ENCODE results near the gene FAM217B.

Gene FAM217B

GRCh38 chr20:59988141-59988540 lies 48.0 kb downstream of the FAM217B start:
- Histone ChIP-seq H3K36me3 (ENCODE audit: control insufficient read depth in 1 of 2, insufficient read depth in 2 of 2, low read length in 2 of 2) (no peaks in the 10 kb centered on the region), H3K4me1 (ENCODE audit: control insufficient read depth in 1 of 2, insufficient read depth in 2 of 2, low read length in 2 of 2) (no peaks in the 10 kb centered on the region), H3K27ac (ENCODE audit: low read depth, low read length) (no peak overlapping the region), H3K9ac (ENCODE audit: low read depth in 1 of 2, low read length in 2 of 2) (no peak overlapping the region), H3K27me3 (ENCODE audit: control insufficient read depth in 1 of 2, insufficient read depth in 2 of 2, low read length in 2 of 2) (no peaks in the 10 kb centered on the region), H3K4me3 (ENCODE audit: low read depth in 1 of 2, low read length in 2 of 2) (no peak overlapping the region), H3K9me3 (ENCODE audit: control insufficient read depth in 1 of 2, low read length in 2 of 2) (no peaks in the 10 kb centered on the region)

GRCh38 chr20:59992526-59993084 lies 52.4 kb downstream of the FAM217B start:
- Histone ChIP-seq H3K9ac (ENCODE audit: low read depth in 1 of 2, low read length in 2 of 2) (no peak overlapping the region), H3K27ac (ENCODE audit: low read depth, low read length) (no peak overlapping the region), H3K4me3 (ENCODE audit: low read depth in 1 of 2, low read length in 2 of 2) (no peak overlapping the region), H3K4me1 (ENCODE audit: control insufficient read depth in 1 of 2, insufficient read depth in 2 of 2, low read length in 2 of 2) (no peaks in the 10 kb centered on the region), H3K9me3 (ENCODE audit: control insufficient read depth in 1 of 2, low read length in 2 of 2) (no peaks in the 10 kb centered on the region), H3K27me3 (ENCODE audit: control insufficient read depth in 1 of 2, insufficient read depth in 2 of 2, low read length in 2 of 2) (no peaks in the 10 kb centered on the region), H3K36me3 (ENCODE audit: control insufficient read depth in 1 of 2, insufficient read depth in 2 of 2, low read length in 2 of 2) (no peaks in the 10 kb centered on the region)

GRCh38 chr20:59993736-59994430 lies 53.7 kb downstream of the FAM217B start:
- Histone ChIP-seq H3K9me3 (ENCODE audit: control insufficient read depth in 1 of 2, low read length in 2 of 2) (no peaks in the 10 kb centered on the region), H3K36me3 (ENCODE audit: control insufficient read depth in 1 of 2, insufficient read depth in 2 of 2, low read length in 2 of 2) (no peaks in the 10 kb centered on the region), H3K4me3 (ENCODE audit: low read depth in 1 of 2, low read length in 2 of 2) (no peak overlapping the region), H3K27ac (ENCODE audit: low read depth, low read length) (no peak overlapping the region), H3K4me1 (ENCODE audit: control insufficient read depth in 1 of 2, insufficient read depth in 2 of 2, low read length in 2 of 2) (no peaks in the 10 kb centered on the region), H3K9ac (ENCODE audit: low read depth in 1 of 2, low read length in 2 of 2) (no peak overlapping the region), H3K27me3 (ENCODE audit: control insufficient read depth in 1 of 2, insufficient read depth in 2 of 2, low read length in 2 of 2) (no peaks in the 10 kb centered on the region)

GRCh38 chr20:59994697-59995122 lies 54.5 kb downstream of the FAM217B start:
- Histone ChIP-seq H3K27ac (ENCODE audit: low read depth, low read length) (no peak overlapping the region), H3K4me3 (ENCODE audit: low read depth in 1 of 2, low read length in 2 of 2) (no peak overlapping the region), H3K4me1 (ENCODE audit: control insufficient read depth in 1 of 2, insufficient read depth in 2 of 2, low read length in 2 of 2) (no peaks in the 10 kb centered on the region), H3K27me3 (ENCODE audit: control insufficient read depth in 1 of 2, insufficient read depth in 2 of 2, low read length in 2 of 2) (no peaks in the 10 kb centered on the region), H3K36me3 (ENCODE audit: control insufficient read depth in 1 of 2, insufficient read depth in 2 of 2, low read length in 2 of 2) (no peaks in the 10 kb centered on the region), H3K9ac (ENCODE audit: low read depth in 1 of 2, low read length in 2 of 2) (no peak overlapping the region), H3K9me3 (ENCODE audit: control insufficient read depth in 1 of 2, low read length in 2 of 2) (no peaks in the 10 kb centered on the region)

GRCh38 chr20:59996108-59996507 lies 55.9 kb downstream of the FAM217B start:
- H3K36me3 ChIP-seq (ENCODE audit: control insufficient read depth in 1 of 2, insufficient read depth in 2 of 2, low read length in 2 of 2) = no peaks in the 10 kb centered on the region
- no peak overlapping the region for H3K27ac ChIP-seq (ENCODE audit: low read depth, low read length)
- H3K4me1 ChIP-seq (ENCODE audit: control insufficient read depth in 1 of 2, insufficient read depth in 2 of 2, low read length in 2 of 2) = no peaks in the 10 kb centered on the region
- no peaks in the 10 kb centered on the region for H3K27me3 ChIP-seq (ENCODE audit: control insufficient read depth in 1 of 2, insufficient read depth in 2 of 2, low read length in 2 of 2)
- H3K4me3 ChIP-seq (ENCODE audit: low read depth in 1 of 2, low read length in 2 of 2) = no peak overlapping the region
- no peaks in the 10 kb centered on the region for H3K9me3 ChIP-seq (ENCODE audit: control insufficient read depth in 1 of 2, low read length in 2 of 2)
- no peak overlapping the region for H3K9ac ChIP-seq (ENCODE audit: low read depth in 1 of 2, low read length in 2 of 2)

- Histone ChIP-seq H3K4me3 (ENCODE audit: low read depth in 1 of 2, low read length in 2 of 2) (no peak overlapping the region), H3K36me3 (ENCODE audit: control insufficient read depth in 1 of 2, insufficient read depth in 2 of 2, low read length in 2 of 2) (no peaks in the 10 kb centered on the region), H3K27me3 (ENCODE audit: control insufficient read depth in 1 of 2, insufficient read depth in 2 of 2, low read length in 2 of 2) (no peaks in the 10 kb centered on the region), H3K9ac (ENCODE audit: low read depth in 1 of 2, low read length in 2 of 2) (no peak overlapping the region), H3K9me3 (ENCODE audit: control insufficient read depth in 1 of 2, low read length in 2 of 2) (no peaks in the 10 kb centered on the region), H3K4me1 (ENCODE audit: control insufficient read depth in 1 of 2, insufficient read depth in 2 of 2, low read length in 2 of 2) (no peaks in the 10 kb centered on the region), H3K27ac (ENCODE audit: low read depth, low read length) (no peak overlapping the region)
Measured at GRCh38 chr20:59997896-59998295, 57.7 kb downstream of the FAM217B start.

All from duodenal mucosa (tissue), 2 donors.